Thoracic aorta (tissue), 2 donors: Measurements from ENCODE around the gene SNAP29. TPM values are rescaled to one million over a fixed set of nuclear protein-coding genes. Genes with fewer than 3 reads are reported as not detected.
"Not testable (repeated sequence)": the region's sequence is repeated elsewhere in the genome, so short reads cannot be mapped to it uniquely, and the experiment has no call there.

Experiments used
- ATAC-seq: fragments of 150-250 bp; one replicate; pipeline ENCODE4 v1.8.0; 2017; ENCODE audit warnings: low read depth; ENCODE audit not compliant: insufficient number of reproducible peaks, low FRiP score
- DNase-seq: peaks from one replicate; pipeline ENCODE4 v3.0.0-alpha.2; 2020; ENCODE audit warnings: low spot score
- H3K27ac ChIP-seq, 2 donors: fragments of 200-600 bp; sonication (generic); 1 replicate in 1 of 2; 2 replicates in 1 of 2; pipeline ENCODE4 v1.5.1; 2016; ENCODE audit warnings: mild to moderate bottlenecking in 2 of 2, moderate library complexity in 2 of 2
- H3K27me3 ChIP-seq: fragments of 200-600 bp; sonication (generic); replicated peaks from 2 replicates; pipeline ENCODE4 v1.6.0; 2016; ENCODE audit warnings: mild to moderate bottlenecking; ENCODE audit not compliant: insufficient read depth
- H3K36me3 ChIP-seq: fragments of 200-600 bp; sonication (generic); one replicate; pipeline ENCODE4 v1.5.1; 2016
- H3K4me1 ChIP-seq, 2 donors: fragments of 200-600 bp; sonication (generic); 1 replicate in 1 of 2; 2 replicates in 1 of 2; pipeline versions ENCODE4 v1.5.1 to v1.6.0; 2016; ENCODE audit warnings: low read depth in 2 of 2, mild to moderate bottlenecking in 1 of 2; ENCODE audit not compliant: control insufficient read depth in 1 of 2
- H3K4me3 ChIP-seq: fragments of 200-600 bp; sonication (generic); 2 replicates; pipeline ENCODE4 v1.5.1; 2016; ENCODE audit warnings: mild to moderate bottlenecking
- H3K9me3 ChIP-seq: fragments of 200-600 bp; sonication (generic); 2 replicates; pipeline ENCODE4 v1.5.1; 2016
- CTCF ChIP-seq: fragments of 200-600 bp; sonication (generic); IDR thresholded peaks from one replicate; pipeline ENCODE4 v1.5.1; 2019; ENCODE audit warnings: antibody characterized with exemption
- total RNA-seq, 2 donors: library from RNA; depleted of rRNA; stranded (reverse); fragments of >200 nt; gene quantifications; one replicate each; pipeline versions ENCODE4 v1.1.0 to v1.2.3, GENCODE V29; 2016

SNAP29 gene
- total RNA-seq, 2 donors from 2014 or later, result 18.2 to 20.6 TPM

- Histone ChIP-seq H3K27ac (peak overlapping the region; percentile 50 to 53), H3K36me3 (peaks cover 38% of the 10 kb centered on the region), H3K4me1 (peaks cover 0 to 8% of the 10 kb centered on the region in 2 donors), H3K9me3 (no peaks in the 10 kb centered on the region), H3K4me3 (peak overlapping the region; percentile 33), H3K27me3 (no peaks in the 10 kb centered on the region)
- DNase-seq (peak; percentile 27), ATAC-seq (peak; percentile 68)
- TF ChIP-seq CTCF, result peak; percentile 80
Observed at GRCh38 chr22:20885557-20886323, 26.9 kb downstream of the SNAP29 start.

GRCh38 chr22:20887375-20887774 lies 28.6 kb downstream of the SNAP29 start:
- H3K36me3 ChIP-seq, result peaks cover 32% of the 10 kb centered on the region
- peaks cover 0 to 8% of the 10 kb centered on the region in 2 donors for H3K4me1 ChIP-seq

GRCh38 chr22:20889025-20889704 lies 30.4 kb downstream of the SNAP29 start:
- H3K27me3 ChIP-seq, result no peaks in the 10 kb centered on the region
- ATAC-seq (no peak), DNase-seq (no peak)
- peaks cover 0 to 8% of the 10 kb centered on the region in 2 donors for H3K4me1 ChIP-seq
- H3K9me3 ChIP-seq, result no peaks in the 10 kb centered on the region
- H3K27ac ChIP-seq, result no peak overlapping the region
- peaks cover 23% of the 10 kb centered on the region for H3K36me3 ChIP-seq
- TF ChIP-seq CTCF, result no peak
- no peak overlapping the region for H3K4me3 ChIP-seq

More at GRCh38 chr22:20887375-20887774, 28.6 kb downstream of the SNAP29 start:
- no peak overlapping the region for H3K27ac ChIP-seq
- H3K9me3 ChIP-seq, result no peaks in the 10 kb centered on the region
- no peaks in the 10 kb centered on the region for H3K27me3 ChIP-seq
- ATAC-seq, result no peak
- H3K4me3 ChIP-seq, result no peak overlapping the region
- TF ChIP-seq CTCF, result no peak
- DNase-seq, result no peak

- no peak for TF ChIP-seq CTCF
- Histone ChIP-seq H3K27ac (no peak overlapping the region), H3K4me1 (peaks cover 0 to 8% of the 10 kb centered on the region in 2 donors), H3K9me3 (no peaks in the 10 kb centered on the region), H3K27me3 (no peaks in the 10 kb centered on the region), H3K36me3 (peaks cover 23% of the 10 kb centered on the region), H3K4me3 (no peak overlapping the region)
- DNase-seq (no peak), ATAC-seq (no peak)
Observed at GRCh38 chr22:20889904-20890540, 31.2 kb downstream of the SNAP29 start.

GRCh38 chr22:20890975-20891374 lies 32.2 kb downstream of the SNAP29 start:
- no peak for TF ChIP-seq CTCF
- Histone ChIP-seq H3K4me1 (peaks cover 0 to under 1% of the 10 kb centered on the region in 2 donors), H3K9me3 (no peaks in the 10 kb centered on the region), H3K36me3 (peaks cover 23% of the 10 kb centered on the region), H3K4me3 (no peak overlapping the region), H3K27ac (no peak overlapping the region), H3K27me3 (no peaks in the 10 kb centered on the region)
- ATAC-seq, result no peak
- DNase-seq, result no peak

GRCh38 chr22:20897737-20898136 lies 38.9 kb downstream of the SNAP29 start:
- H3K4me3 ChIP-seq, ATAC-seq, H3K27ac ChIP-seq, H3K4me1 ChIP-seq, DNase-seq, H3K27me3 ChIP-seq, H3K36me3 ChIP-seq, H3K9me3 ChIP-seq: not testable (repeated sequence)
